Peyer's patch (tissue), 4 donors: ENCODE data around the gene KCNG1. TPM values are rescaled to one million over a fixed set of nuclear protein-coding genes. Genes with fewer than 3 reads are reported as not detected.
"Not testable (repeated sequence)": the region's sequence is repeated elsewhere in the genome, so short reads cannot be mapped to it uniquely, and the experiment has no call there.

ENCODE experiments used
- DNase-seq, 3 donors: peaks; one replicate each; pipeline ENCODE4 v3.0.0-alpha.2; 2017 to 2019
- H3K27ac ChIP-seq, 4 donors: fragments of 200-600 bp; sonication (generic); one replicate each; pipeline ENCODE4 v1.5.1; 2016 to 2019
- H3K27me3 ChIP-seq, 2 donors: fragments of 200-600 bp; sonication (generic); one replicate each; pipeline ENCODE4 v1.5.1; 2019
- H3K36me3 ChIP-seq, 3 donors: fragments of 200-600 bp; sonication (generic); one replicate each; pipeline ENCODE4 v1.5.1; 2016 to 2019
- H3K4me1 ChIP-seq, 4 donors: fragments of 200-600 bp; sonication (generic); one replicate each; pipeline ENCODE4 v1.5.1; 2016 to 2019
- H3K4me3 ChIP-seq, 4 donors: fragments of 200-600 bp; sonication (generic); 1 replicate in 3 of 4; 2 replicates in 1 of 4; pipeline ENCODE4 v1.5.1; 2016 to 2019; ENCODE audit warnings: mild to moderate bottlenecking in 1 of 4
- H3K9me3 ChIP-seq, 4 donors: fragments of 200-600 bp; sonication (generic); one replicate each; pipeline ENCODE4 v1.5.1; 2016 to 2019; ENCODE audit warnings: mild to moderate bottlenecking in 1 of 4
- CTCF ChIP-seq, 6 experiments: fragments of 450-650 bp in 4 of 6; fragments of 200-600 bp in 2 of 6; sonication (generic) in 1 of 6; IDR thresholded peaks; one replicate each; pipeline ENCODE4 v1.5.1; 2017 to 2019; ENCODE audit warnings: antibody characterized with exemption in 6 of 6, mild to moderate bottlenecking in 3 of 6, moderate library complexity in 1 of 6
- POLR2A ChIP-seq, 2 donors: fragments of 450-650 bp; IDR thresholded peaks; one replicate each; pipeline ENCODE4 v1.5.1; 2017; ENCODE audit warnings: antibody characterized with exemption in 2 of 2, mild to moderate bottlenecking in 2 of 2, moderate library complexity in 2 of 2
- total RNA-seq, 4 donors: library from RNA; depleted of rRNA; stranded (reverse); fragments of >200 nt; gene quantifications; one replicate each; pipeline ENCODE4 v1.1.0, GENCODE V29; 2016

KCNG1 gene
- total RNA-seq, 4 donors from 2014 or later, result 3.7 to 33.9 (median 17.7) TPM; not detected in 1

DNA sequence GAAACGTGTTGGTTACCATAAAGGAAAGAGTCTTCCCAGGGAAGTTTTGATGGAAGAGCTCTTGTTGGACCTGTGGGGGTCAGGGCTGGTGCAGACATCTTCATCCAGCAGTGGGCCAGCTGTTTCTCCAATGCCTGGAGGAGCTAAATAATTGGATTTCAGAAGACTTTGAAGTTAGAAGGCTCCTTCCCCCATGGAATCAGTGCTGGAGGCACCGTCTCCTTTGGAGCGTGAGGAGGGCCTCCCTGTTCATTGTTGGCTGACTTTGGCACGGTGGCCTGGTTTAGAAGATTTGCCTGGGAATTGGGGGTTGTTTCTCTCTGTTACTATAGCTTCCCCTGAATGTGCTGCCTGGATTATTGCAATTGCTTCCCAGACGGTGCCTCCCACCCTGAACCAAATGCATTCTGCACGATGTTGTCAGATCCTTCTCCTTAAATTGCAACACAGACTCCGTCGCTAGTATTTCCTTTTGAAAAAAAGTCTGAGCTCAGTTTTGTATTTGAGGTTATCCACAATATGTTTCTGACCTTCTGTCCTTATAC, 27.7 kb upstream of the KCNG1 start:
- Histone ChIP-seq H3K4me3 (no peak overlapping the region), H3K27me3 (no peaks in the 10 kb centered on the region), H3K27ac (no peak overlapping the region), H3K9me3 (peaks cover 0 to 3% (median 0%) of the 10 kb centered on the region in 4 donors), H3K36me3 (no peaks in the 10 kb centered on the region), H3K4me1 (no peaks in the 10 kb centered on the region)
- TF ChIP-seq POLR2A (IDR thresholded peaks at IDR 0.05), result no peak
- no peak for TF ChIP-seq CTCF (IDR thresholded peaks at IDR 0.05)
- no peak for DNase-seq

DNA sequence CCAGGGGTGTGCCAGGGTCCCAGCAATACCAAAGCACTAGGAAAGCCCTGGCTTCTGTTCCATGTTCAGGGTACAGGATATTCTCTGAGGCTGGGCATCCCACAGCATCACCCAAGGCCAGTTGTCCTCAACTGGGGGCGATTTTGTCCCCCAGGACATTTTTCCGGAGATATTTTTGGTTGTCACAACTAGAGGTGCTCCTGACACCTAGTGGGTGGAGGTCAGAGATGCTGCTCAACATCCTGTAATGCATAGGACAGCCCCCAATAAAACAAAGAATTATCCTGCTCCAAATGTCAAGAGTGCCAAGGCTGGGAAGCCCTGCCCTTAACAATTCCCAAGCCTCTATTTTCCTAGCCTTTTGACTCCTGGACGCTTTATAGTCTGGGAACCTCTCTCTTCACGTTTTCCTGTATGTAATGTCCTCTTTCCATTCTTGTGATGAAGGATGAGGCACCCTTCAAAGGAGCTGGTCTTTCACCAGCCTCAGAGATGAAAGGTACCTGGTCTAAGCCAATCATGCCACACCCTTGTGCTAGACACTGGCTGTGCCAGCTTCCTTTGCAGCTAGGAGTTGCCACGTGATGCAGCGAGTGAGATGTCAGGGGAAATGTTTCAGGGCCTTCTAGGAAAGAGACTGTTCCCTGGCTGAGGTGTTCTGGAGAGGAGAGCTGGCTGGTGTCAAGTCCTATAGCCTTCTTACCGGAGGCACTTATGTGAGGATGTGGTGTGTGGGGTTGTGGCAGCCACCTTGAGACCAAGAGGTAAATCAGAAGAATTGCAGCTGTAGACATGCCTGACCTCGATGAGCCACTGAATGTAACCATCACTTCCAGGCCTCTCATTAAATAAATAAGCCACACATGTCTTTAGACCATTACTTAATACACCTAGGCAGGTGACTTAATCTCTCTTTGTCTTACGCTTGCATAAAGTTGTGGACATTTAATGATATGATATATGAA, 23.4 kb upstream of the KCNG1 start:
- Histone ChIP-seq H3K36me3 (no peaks in the 10 kb centered on the region), H3K4me3 (no peak overlapping the region), H3K4me1 (no peaks in the 10 kb centered on the region), H3K9me3 (peaks cover 0 to 3% (median 0%) of the 10 kb centered on the region in 4 donors), H3K27ac (no peak overlapping the region), H3K27me3 (no peaks in the 10 kb centered on the region)
- DNase-seq, result peak in 1 of 3 donors; percentile 22
- no peak for TF ChIP-seq CTCF (IDR thresholded peaks at IDR 0.05)
- no peak for TF ChIP-seq POLR2A (IDR thresholded peaks at IDR 0.05)

DNA sequence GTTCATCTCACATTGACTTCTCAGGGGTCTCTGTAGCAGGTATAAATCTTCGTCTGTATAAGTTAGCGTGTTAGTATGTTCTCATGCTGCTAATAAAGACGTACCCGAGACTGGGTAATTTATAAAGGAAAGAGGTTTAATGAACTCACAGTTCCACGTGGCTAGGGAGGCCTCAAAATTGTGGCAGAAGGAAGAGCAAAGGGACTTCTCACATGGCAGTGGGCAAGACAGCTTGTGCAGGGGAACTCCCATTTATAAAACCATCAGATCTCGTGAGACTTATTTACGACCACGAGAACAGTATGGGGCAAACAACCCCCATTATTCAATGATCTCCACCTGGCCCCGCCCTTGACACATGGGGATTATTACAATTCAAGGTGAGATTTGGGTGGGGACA, 22.6 kb upstream of the KCNG1 start:
- H3K4me1 ChIP-seq, H3K27me3 ChIP-seq, H3K36me3 ChIP-seq, H3K4me3 ChIP-seq, H3K9me3 ChIP-seq, DNase-seq, H3K27ac ChIP-seq: not testable (repeated sequence)

DNA sequence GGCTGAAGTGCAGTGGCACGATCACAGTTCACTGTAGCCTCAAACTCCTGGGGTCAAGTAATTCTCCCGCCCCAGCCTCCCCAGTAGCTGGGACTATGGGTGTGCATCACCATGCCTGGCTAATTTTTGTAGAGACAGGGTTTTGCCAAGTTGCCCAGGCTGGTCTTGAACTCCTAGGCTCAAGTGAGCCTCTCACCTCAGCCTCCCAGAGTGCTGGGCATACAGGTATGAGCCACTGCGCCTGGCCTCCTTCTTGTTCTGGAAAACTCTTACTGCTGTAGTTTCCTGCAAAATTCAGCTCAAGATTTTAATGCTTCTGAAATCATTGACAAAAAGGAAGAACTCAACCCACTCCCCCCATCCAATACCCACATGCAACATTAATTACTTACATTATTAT, 21.9 kb upstream of the KCNG1 start:
- DNase-seq, result peak in 1 of 3 donors; percentile 17
- H3K9me3 ChIP-seq, result peaks cover 0 to 3% (median 0%) of the 10 kb centered on the region in 4 donors
- no peaks in the 10 kb centered on the region for H3K27me3 ChIP-seq
- TF ChIP-seq CTCF (IDR thresholded peaks at IDR 0.05) (no peak), POLR2A (IDR thresholded peaks at IDR 0.05) (no peak)
- H3K27ac ChIP-seq, result no peak overlapping the region
- H3K4me3 ChIP-seq, result no peak overlapping the region
- no peaks in the 10 kb centered on the region for H3K4me1 ChIP-seq
- no peaks in the 10 kb centered on the region for H3K36me3 ChIP-seq

DNA sequence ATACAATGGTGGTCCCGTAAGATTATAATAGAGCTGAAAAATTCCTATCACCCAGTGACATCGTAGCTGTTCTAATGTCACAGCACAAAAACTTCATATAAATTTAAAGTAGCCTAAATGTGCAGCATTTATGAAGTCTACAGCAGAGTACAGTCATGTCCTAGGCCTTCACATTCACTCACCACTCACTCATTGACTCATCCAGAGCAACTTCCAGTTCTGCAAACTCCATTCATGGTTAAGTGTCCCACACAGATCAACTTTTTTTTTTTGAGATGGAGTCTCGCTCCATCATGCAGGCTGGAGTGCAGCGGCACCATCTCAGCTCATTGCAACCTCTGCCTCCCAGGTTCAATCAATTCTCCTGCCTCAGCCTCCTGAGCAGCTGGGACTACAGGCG, 20.9 kb upstream of the KCNG1 start:
- H3K36me3 ChIP-seq, result no peaks in the 10 kb centered on the region
- no peaks in the 10 kb centered on the region for H3K4me1 ChIP-seq
- no peak overlapping the region for H3K27ac ChIP-seq
- H3K27me3 ChIP-seq, result no peaks in the 10 kb centered on the region
- H3K4me3 ChIP-seq, result no peak overlapping the region
- DNase-seq, result no peak
- TF ChIP-seq CTCF (IDR thresholded peaks at IDR 0.05), result no peak
- TF ChIP-seq POLR2A (IDR thresholded peaks at IDR 0.05), result no peak
- peaks cover 0 to 3% (median 0%) of the 10 kb centered on the region in 4 donors for H3K9me3 ChIP-seq

DNA sequence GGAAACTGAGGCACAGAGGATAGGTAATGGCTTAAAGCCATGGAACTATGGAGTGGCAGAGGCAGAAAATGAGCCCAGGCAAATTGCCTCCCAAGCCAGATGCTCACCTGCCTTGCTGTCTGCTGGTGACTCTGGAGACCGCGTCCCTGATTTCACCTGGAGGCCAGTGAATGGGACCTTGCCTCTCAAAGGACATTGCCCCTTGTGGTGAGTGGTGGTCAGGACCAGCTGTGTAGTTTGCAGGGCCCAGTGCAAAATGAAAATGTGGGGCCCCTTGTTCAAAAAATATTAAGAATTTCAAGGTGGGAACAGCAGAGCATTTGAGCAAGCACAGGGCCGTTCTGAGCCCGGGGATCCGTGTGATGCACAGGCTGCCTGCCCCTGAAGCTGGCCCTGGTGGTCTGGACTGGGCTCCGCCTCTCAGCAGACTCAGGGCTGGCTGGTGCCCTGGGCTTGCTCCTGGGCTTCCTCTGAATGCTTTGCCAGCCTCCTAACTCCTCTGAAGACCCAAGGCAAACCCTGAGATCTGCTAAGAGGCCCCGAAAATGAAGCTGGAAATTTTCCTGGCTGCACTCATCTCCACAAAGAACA, 19.8 kb upstream of the KCNG1 start:
- no peaks in the 10 kb centered on the region for H3K36me3 ChIP-seq

More for the DNA sequence above, 19.8 kb upstream of the KCNG1 start:
- Histone ChIP-seq H3K4me3 (no peak overlapping the region), H3K27ac (no peak overlapping the region), H3K9me3 (peaks cover 0 to 3% (median 0%) of the 10 kb centered on the region in 4 donors), H3K4me1 (no peaks in the 10 kb centered on the region), H3K27me3 (no peaks in the 10 kb centered on the region)
- TF ChIP-seq POLR2A (IDR thresholded peaks at IDR 0.05) (no peak), CTCF (IDR thresholded peaks at IDR 0.05) (no peak)
- DNase-seq, result peak in 1 of 3 donors; percentile 34
